HepG2 (cell line): ENCODE data around the gene STK11. TPM values are rescaled to one million over a fixed set of nuclear protein-coding genes. Genes with fewer than 3 reads are reported as not detected.

ENCODE experiments used
- ATAC-seq: fragments of 200-7000 bp; cut with Tn5 transposase; 3 replicates; pipeline ENCODE4 v1.9.1; 2020; ENCODE audit warnings: mild to moderate bottlenecking, moderate library complexity
- BruUV-seq: library from RNA; stranded (reverse); fragments of 400-500 nt; replicated peaks from 2 replicates; lab custom pipeline; 2021; lab: Mats Ljungman, UMichigan
- CTCF ChIA-PET: fragments of 300-600 bp; formaldehyde crosslinking; extraction: SDS; loops from one replicate; lab custom pipeline; 2021; ENCODE audit warnings: low total read pairs, inconsistent platforms, low intra/inter-chr PET ratio; lab: Yijun Ruan, JAX
- POLR2A ChIA-PET: fragments of 350-600 bp; sonication (Branson Sonifier 250); formaldehyde crosslinking; loops from one replicate; lab custom pipeline; 2020; ENCODE audit warnings: antibody characterized with exemption, inconsistent platforms; lab: Yijun Ruan, JAX
- DNase-seq: peaks from one replicate; pipeline ENCODE4 v3.0.0-alpha.2; 2015; ENCODE audit warnings: low spot score
- FAIRE-seq: peaks from 3 replicates; lab custom pipeline; 2011; peaks lifted over from hg19 to GRCh38; lab: Jason Lieb, UNC
- H2AFZ ChIP-seq: one replicate; pipeline ENCODE4 v1.6.1; 2011; ENCODE audit warnings: low read length, inconsistent platforms
- H3K27ac ChIP-seq: fragments of 300-600 bp; 3 replicates; pipeline ENCODE4 v1.8.0; 2011; ENCODE audit warnings: mixed run types, mild to moderate bottlenecking, mixed read lengths, low read length, inconsistent platforms; ENCODE audit not compliant: insufficient read depth; ENCODE audit errors: extremely low read length
- H3K27me3 ChIP-seq, 2 experiments: fragments of 200-600 bp in 1 of 2; 2 replicates in 1 of 2; 3 replicates in 1 of 2; pipeline versions ENCODE4 v1.6.0 to v1.8.0; 2011; ENCODE audit warnings: low read length in 2 of 2, mild to moderate bottlenecking in 2 of 2, moderate library complexity in 2 of 2, inconsistent platforms in 1 of 2; ENCODE audit not compliant: insufficient read depth in 2 of 2, control insufficient read depth in 1 of 2
- H3K36me3 ChIP-seq, 2 experiments: fragments of 200-600 bp in 1 of 2; replicated peaks in 1 of 2; 2 replicates in 1 of 2; 3 replicates in 1 of 2; pipeline versions ENCODE4 v1.5.1 to v1.8.0; 2011; ENCODE audit warnings: low read length in 2 of 2, inconsistent platforms in 1 of 2; ENCODE audit not compliant: insufficient read depth in 2 of 2, control insufficient read depth in 1 of 2
- H3K4me1 ChIP-seq: 2 replicates; pipeline ENCODE4 v1.5.1; 2012; ENCODE audit warnings: low read length, inconsistent platforms; ENCODE audit not compliant: insufficient read depth
- H3K4me2 ChIP-seq: 2 replicates; pipeline ENCODE4 v1.6.0; 2011; ENCODE audit warnings: low read depth, low read length, inconsistent platforms
- H3K4me3 ChIP-seq, 3 experiments: fragments of 200-600 bp in 1 of 3; sonication (generic), shearing (Covaris generic) in 1 of 3; replicated peaks in 1 of 3; 2 replicates each; pipeline ENCODE4 v1.5.1; 2011 to 2016; ENCODE audit warnings: low read length in 3 of 3, inconsistent platforms in 2 of 3, low read depth in 2 of 3, mild to moderate bottlenecking in 2 of 3, control low read depth in 1 of 3, mixed read lengths in 1 of 3; ENCODE audit not compliant: insufficient read depth in 1 of 3
- H3K79me2 ChIP-seq: one replicate; pipeline ENCODE4 v1.6.1; 2011; ENCODE audit warnings: low read length, inconsistent platforms; ENCODE audit not compliant: insufficient read depth
- H3K9ac ChIP-seq: 2 replicates; pipeline ENCODE4 v1.6.0; 2011; ENCODE audit warnings: mild to moderate bottlenecking, low read depth, low read length, inconsistent platforms; ENCODE audit not compliant: insufficient read depth
- H3K9me3 ChIP-seq: 2 replicates; pipeline ENCODE4 v1.5.1; 2012; ENCODE audit warnings: mild to moderate bottlenecking, low read length
- H4K20me1 ChIP-seq: 2 replicates; pipeline ENCODE4 v1.6.0; 2011; ENCODE audit warnings: inconsistent platforms, mild to moderate bottlenecking, low read length, moderate library complexity; ENCODE audit not compliant: insufficient read depth
- HNRNPL ChIP-seq: fragments of 200-400 bp; formaldehyde crosslinking; IDR thresholded peaks from 2 replicates; pipeline ENCODE4 v1.6.1; 2017; ENCODE audit warnings: mild to moderate bottlenecking, low read depth, low read length
- KMT2A ChIP-seq: sonication (generic); formaldehyde crosslinking; IDR thresholded peaks from 2 replicates; pipeline ENCODE4 v1.4.0; 2020; ENCODE audit warnings: missing genetic modification reagents
- SMAD9 ChIP-seq: sonication (generic); formaldehyde crosslinking; IDR thresholded peaks from 2 replicates; pipeline ENCODE4 v1.5.1; 2020; ENCODE audit warnings: mild to moderate bottlenecking, missing genetic modification reagents
- TMF1 ChIP-seq: sonication (generic); formaldehyde crosslinking; IDR thresholded peaks from 2 replicates; pipeline ENCODE4 v1.8.1; 2022; ENCODE audit warnings: low read depth, missing genetic modification reagents
- ZNF230 ChIP-seq: sonication (generic); formaldehyde crosslinking; IDR thresholded peaks from 2 replicates; pipeline ENCODE4 v1.4.0; 2020; ENCODE audit warnings: mild to moderate bottlenecking, missing genetic modification reagents
- ZNF557 ChIP-seq: sonication (generic); formaldehyde crosslinking; IDR thresholded peaks from 2 replicates; pipeline ENCODE4 v1.4.0; 2020; ENCODE audit warnings: missing genetic modification reagents
- ZNF597 ChIP-seq: sonication (generic); formaldehyde crosslinking; IDR thresholded peaks from 2 replicates; pipeline ENCODE4 v1.5.0; 2020; ENCODE audit warnings: missing genetic modification reagents
- ZNF766 ChIP-seq: sonication (generic); formaldehyde crosslinking; IDR thresholded peaks from 2 replicates; pipeline ENCODE4 v1.5.0; 2020; ENCODE audit warnings: missing genetic modification reagents, borderline replicate concordance
- WGBS: methylation state at CpG from one replicate; pipeline ENCODE4 v1.1.6; 2017; ENCODE audit warnings: low lambda C conversion rate; 5-methylcytosine and 5-hydroxymethylcytosine counted together
- in situ Hi-C: cut with HindIII; loops from 2 replicates; pipeline ENCODE4 v1.10.0; 2017; ENCODE audit warnings: low pct_unique_long_range_greater_than_20kb; ENCODE audit not compliant: extremely low pct_ligation_motif_present
- intact Hi-C: fragments of 100-400 bp; cut with micrococcal nuclease; formaldehyde crosslinking; loops from one replicate; pipeline ENCODE4 v1.10.0; 2022; ENCODE audit not compliant: unreplicated experiment
- polyA plus RNA-seq, 8 experiments: library from polyadenylated mRNA; depleted of rRNA in 3 of 8; stranded (reverse) in 7 of 8; unstranded in 1 of 8; fragments of >200 nt; fragmentation: Illumina TruSeq in 4 of 8; extraction: Trizol in 4 of 8; gene quantifications; 2 replicates each; pipeline versions ENCODE4 v1.2.1 to v1.2.3, GENCODE V29; 2011 to 2016; ENCODE audit warnings: low read depth in 4 of 8, missing spikeins in 1 of 8, mixed read lengths in 1 of 8; ENCODE audit not compliant: insufficient read depth in 1 of 8
- total RNA-seq, 5 experiments: library from RNA; depleted of rRNA; stranded (reverse); fragments of >200 nt; fragmentation: Illumina TruSeq; extraction: Trizol; gene quantifications; 2 replicates each; pipeline ENCODE4 v1.2.3, GENCODE V29; 2016; ENCODE audit warnings: low read depth in 1 of 5
- TF ChIP-seq, protein P1 (sequence below): sonication (generic); formaldehyde crosslinking; conservative IDR thresholded peaks from 2 replicates; pipeline ENCODE4 v1.8.0; 2022; ENCODE audit warnings: low read depth, missing genetic modification reagents
- TF ChIP-seq, protein P2 (sequence below): sonication (generic); formaldehyde crosslinking; IDR thresholded peaks from 2 replicates; pipeline ENCODE4 v1.5.1; 2020; ENCODE audit warnings: mild to moderate bottlenecking, missing genetic modification reagents, moderate library complexity
- TF ChIP-seq, protein P3 (sequence below): sonication (generic); formaldehyde crosslinking; IDR thresholded peaks from 2 replicates; pipeline ENCODE4 v1.4.0; 2020; ENCODE audit warnings: mild to moderate bottlenecking, missing genetic modification reagents
- TF ChIP-seq, protein P4 (sequence below): sonication (generic); formaldehyde crosslinking; IDR thresholded peaks from 2 replicates; pipeline ENCODE4 v1.4.0; 2020; ENCODE audit warnings: mild to moderate bottlenecking, missing genetic modification reagents

The STK11 gene
- total and polyA plus RNA-seq, 2 of the 13 experiments (the other 11 are each of a cell fraction or from before 2014, with no cell fraction given), result 27.5 to 43.6 TPM

DNA sequence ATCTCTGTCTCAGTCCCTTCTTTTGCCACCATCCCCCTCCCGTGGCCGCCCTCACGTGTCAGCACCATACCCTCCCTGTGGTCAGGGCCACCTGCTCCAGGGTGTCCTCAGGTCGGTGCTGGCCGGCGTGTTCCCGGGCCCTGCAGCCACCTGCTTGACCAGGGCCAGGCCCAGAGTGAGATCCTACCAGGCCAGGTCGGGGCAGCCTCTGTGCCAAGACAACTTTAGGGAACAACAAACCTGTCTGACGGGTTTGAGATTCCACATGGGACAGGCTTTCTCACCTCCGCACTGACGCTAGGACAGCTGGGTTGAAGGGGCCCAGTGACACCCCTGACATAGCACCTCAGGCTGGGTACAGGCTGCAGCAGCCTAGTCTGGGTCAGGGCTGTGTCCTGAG is 24.0 kb upstream of the STK11 start:
- TF ChIP-seq ZNF230 (CRISPR knock-in tag), result no peak
- TF ChIP-seq ZNF557, result no peak
- TF ChIP-seq, protein P1, sequence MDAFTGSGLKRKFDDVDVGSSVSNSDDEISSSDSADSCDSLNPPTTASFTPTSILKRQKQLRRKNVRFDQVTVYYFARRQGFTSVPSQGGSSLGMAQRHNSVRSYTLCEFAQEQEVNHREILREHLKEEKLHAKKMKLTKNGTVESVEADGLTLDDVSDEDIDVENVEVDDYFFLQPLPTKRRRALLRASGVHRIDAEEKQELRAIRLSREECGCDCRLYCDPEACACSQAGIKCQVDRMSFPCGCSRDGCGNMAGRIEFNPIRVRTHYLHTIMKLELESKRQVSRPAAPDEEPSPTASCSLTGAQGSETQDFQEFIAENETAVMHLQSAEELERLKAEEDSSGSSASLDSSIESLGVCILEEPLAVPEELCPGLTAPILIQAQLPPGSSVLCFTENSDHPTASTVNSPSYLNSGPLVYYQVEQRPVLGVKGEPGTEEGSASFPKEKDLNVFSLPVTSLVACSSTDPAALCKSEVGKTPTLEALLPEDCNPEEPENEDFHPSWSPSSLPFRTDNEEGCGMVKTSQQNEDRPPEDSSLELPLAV (CRISPR knock-in tag), result no peak
- TF ChIP-seq SMAD9 (CRISPR knock-in tag), result no peak
- TF ChIP-seq, protein P2, sequence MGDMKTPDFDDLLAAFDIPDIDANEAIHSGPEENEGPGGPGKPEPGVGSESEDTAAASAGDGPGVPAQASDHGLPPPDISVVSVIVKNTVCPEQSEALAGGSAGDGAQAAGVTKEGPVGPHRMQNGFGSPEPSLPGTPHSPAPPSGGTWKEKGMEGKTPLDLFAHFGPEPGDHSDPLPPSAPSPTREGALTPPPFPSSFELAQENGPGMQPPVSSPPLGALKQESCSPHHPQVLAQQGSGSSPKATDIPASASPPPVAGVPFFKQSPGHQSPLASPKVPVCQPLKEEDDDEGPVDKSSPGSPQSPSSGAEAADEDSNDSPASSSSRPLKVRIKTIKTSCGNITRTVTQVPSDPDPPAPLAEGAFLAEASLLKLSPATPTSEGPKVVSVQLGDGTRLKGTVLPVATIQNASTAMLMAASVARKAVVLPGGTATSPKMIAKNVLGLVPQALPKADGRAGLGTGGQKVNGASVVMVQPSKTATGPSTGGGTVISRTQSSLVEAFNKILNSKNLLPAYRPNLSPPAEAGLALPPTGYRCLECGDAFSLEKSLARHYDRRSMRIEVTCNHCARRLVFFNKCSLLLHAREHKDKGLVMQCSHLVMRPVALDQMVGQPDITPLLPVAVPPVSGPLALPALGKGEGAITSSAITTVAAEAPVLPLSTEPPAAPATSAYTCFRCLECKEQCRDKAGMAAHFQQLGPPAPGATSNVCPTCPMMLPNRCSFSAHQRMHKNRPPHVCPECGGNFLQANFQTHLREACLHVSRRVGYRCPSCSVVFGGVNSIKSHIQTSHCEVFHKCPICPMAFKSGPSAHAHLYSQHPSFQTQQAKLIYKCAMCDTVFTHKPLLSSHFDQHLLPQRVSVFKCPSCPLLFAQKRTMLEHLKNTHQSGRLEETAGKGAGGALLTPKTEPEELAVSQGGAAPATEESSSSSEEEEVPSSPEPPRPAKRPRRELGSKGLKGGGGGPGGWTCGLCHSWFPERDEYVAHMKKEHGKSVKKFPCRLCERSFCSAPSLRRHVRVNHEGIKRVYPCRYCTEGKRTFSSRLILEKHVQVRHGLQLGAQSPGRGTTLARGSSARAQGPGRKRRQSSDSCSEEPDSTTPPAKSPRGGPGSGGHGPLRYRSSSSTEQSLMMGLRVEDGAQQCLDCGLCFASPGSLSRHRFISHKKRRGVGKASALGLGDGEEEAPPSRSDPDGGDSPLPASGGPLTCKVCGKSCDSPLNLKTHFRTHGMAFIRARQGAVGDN (CRISPR knock-in tag), result peak; percentile 46
- 0 out of 2 replicates have a peak, but pooled peaks have one; percentile 48 for TF ChIP-seq HNRNPL
- TF ChIP-seq TMF1 (CRISPR knock-in tag), result no peak
- TF ChIP-seq ZNF597 (CRISPR knock-in tag), result no peak
- no peak for TF ChIP-seq ZNF766 (CRISPR knock-in tag)
- no peak for TF ChIP-seq KMT2A (CRISPR knock-in tag)
- TF ChIP-seq, protein P3, sequence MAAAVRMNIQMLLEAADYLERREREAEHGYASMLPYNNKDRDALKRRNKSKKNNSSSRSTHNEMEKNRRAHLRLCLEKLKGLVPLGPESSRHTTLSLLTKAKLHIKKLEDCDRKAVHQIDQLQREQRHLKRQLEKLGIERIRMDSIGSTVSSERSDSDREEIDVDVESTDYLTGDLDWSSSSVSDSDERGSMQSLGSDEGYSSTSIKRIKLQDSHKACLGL (CRISPR knock-in tag), result no peak
- TF ChIP-seq, protein P4, sequence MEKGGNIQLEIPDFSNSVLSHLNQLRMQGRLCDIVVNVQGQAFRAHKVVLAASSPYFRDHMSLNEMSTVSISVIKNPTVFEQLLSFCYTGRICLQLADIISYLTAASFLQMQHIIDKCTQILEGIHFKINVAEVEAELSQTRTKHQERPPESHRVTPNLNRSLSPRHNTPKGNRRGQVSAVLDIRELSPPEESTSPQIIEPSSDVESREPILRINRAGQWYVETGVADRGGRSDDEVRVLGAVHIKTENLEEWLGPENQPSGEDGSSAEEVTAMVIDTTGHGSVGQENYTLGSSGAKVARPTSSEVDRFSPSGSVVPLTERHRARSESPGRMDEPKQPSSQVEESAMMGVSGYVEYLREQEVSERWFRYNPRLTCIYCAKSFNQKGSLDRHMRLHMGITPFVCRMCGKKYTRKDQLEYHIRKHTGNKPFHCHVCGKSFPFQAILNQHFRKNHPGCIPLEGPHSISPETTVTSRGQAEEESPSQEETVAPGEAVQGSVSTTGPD (CRISPR knock-in tag), result no peak
- peaks cover 40% of the 10 kb centered on the region for H3K4me1 ChIP-seq
- peak; percentile 13; the same call in 2 of the 3 replicates for ATAC-seq
- H3K4me3 ChIP-seq, result no peak overlapping the region
- H4K20me1 ChIP-seq, result no peaks in the 10 kb centered on the region
- no peak overlapping the region for H2AFZ ChIP-seq
- DNase-seq, result no peak
- H3K4me2 ChIP-seq, result no peak overlapping the region
- 59% methylated on average over 11 of the region's 11 CpGs for WGBS
- no peaks in the 10 kb centered on the region for H3K9me3 ChIP-seq
- no TSS peak for BruUV-seq
- no peaks in the 10 kb centered on the region for H3K27me3 ChIP-seq
- H3K27ac ChIP-seq, result no peak overlapping the region
- H3K79me2 ChIP-seq, result no peaks in the 10 kb centered on the region
- H3K9ac ChIP-seq, result no peak overlapping the region
- in situ Hi-C loops, result no loop called here
- ChIA-PET POLR2A (no interaction called here), CTCF (no interaction called here)
- intact Hi-C loops, result no loop called here
- no peaks in the 10 kb centered on the region for H3K36me3 ChIP-seq
- no peak for FAIRE-seq
